Measurements from ENCODE around the gene KDM1A.

Gene KDM1A

DNA sequence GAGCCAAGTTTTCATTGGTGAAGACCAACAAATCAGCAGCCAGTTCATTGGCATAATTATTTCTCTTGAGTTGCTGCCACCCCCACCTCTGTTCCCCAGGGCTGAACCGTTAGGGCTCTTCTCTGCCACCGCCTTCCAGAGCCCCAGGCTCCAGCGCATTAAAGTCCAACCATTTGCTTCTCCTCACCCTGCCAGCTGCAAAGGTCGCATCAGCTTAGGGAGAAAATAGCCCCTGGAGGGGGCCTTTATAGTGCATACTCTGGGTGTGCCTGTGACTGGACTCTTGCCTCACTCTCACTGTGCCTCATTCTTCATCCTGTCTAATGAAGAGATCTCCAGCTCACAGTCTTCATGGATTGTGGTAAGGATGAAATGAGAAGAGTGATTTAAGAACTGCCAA lies 50.4 kb downstream of the KDM1A start:
- no peak for DNase-seq (ENCODE audit: low spot score)

- DNase-seq (ENCODE audit: low spot score): no peak
Observed at GRCh38 chr1:23074012-23074411, 54.7 kb downstream of the KDM1A start.

DNA sequence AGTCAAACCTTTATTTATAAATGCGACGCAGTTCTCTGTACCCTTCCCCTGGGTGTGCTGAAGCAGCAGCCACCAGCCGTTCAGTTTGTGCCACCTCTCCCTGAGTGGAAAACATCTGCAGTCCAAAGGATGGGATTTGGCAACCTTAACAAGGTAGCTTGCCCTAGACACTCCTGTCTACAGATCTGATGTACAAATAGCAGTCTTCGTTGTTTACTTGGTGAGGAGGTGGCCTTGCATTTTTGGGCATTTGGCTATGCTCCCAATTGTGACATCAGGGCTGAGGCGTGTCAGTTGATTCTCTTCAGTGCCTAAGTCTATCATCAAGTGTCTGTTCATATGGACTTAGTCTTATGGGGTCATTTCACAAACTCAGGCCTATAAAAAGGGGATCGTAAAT lies 59.8 kb downstream of the KDM1A start:
- DNase-seq (ENCODE audit: low spot score): no peak

DNA sequence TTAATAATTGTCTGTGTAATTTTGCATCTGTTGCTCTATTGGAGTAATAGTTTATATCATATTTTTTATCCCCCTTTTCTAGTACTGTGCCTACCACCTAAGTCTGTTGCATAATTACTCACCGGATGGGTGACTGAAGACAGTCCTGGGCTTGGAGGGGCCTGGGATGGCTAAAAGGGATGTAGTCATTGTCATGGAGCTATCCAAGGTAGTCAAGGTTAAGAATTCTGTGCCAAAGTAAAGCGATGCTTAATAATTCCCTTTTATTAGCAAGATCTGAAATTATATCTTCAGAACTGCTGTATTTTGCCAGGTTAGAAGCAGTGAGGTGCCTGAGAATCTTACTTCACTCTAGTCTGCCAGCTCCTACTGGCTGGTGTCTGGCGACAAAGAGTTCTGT lies 61.6 kb downstream of the KDM1A start:
- no peak for DNase-seq (ENCODE audit: low spot score)

- no peak for DNase-seq (ENCODE audit: low spot score)
Observed at GRCh38 chr1:23081376-23081775, 62.1 kb downstream of the KDM1A start.

DNA sequence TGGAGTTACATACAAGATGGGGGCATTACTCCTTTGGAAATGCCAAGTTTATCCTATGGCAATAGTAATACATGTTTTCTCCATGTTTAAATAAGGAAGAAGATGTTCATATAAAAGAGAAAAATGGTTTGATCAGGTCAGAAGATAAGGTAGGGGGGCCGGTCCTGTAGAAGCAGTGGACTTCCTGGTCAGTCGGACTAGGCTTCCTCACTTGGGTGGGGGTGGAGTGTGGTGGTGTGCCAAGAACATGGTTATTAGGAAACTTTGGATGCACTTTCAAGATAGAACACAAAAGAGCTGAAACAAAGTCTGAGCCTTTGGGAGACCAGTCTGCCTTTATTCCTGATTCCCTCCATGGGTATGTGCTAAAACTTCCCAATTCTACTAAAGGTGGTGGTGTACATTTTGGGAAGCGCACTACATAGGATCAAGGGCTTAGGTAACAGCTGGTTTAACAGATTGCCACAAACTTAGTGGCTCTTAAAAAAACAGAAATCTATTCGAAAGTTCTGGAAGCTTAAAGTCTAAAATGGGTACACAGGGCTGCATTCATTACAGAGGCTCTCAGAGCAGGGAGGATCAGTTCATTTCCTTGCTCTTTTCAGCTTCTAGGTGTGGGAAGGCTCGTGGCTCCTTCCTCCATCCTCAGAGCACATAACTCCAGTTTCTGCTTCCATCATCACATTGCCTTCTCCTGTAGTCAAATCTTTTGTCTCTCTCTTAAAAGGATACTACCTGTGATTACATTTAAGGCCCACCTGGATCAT lies 64.6 kb downstream of the KDM1A start:
- no peak for DNase-seq (ENCODE audit: low spot score)

DNA sequence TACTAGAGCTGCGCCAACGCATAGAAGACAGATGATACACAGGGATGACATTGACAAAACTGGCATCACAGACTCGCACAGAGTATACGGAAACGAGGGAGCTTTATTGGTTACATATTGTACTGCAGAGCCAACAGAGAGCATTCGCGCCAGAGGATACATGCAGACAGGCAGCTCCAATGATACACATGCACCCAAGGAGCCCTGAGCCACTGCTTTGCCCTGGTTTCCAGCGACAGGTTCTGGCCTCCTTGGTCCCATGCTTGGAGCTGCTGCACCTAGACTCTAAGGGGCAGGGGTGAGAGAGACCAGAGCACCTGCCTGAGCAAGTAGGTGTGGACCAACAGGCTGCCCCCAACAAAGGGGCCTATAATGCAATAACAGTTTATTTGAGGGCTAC lies 65.6 kb downstream of the KDM1A start:
- no peak for DNase-seq (ENCODE audit: low spot score)

- DNase-seq (ENCODE audit: low spot score): no peak
Observed at GRCh38 chr1:23085696-23086095, 66.4 kb downstream of the KDM1A start.

- DNase-seq (ENCODE audit: low spot score): no peak
Observed at GRCh38 chr1:23088027-23088426, 68.8 kb downstream of the KDM1A start.

- DNase-seq (ENCODE audit: low spot score): no peak
Observed at GRCh38 chr1:23090056-23090455, 70.8 kb downstream of the KDM1A start.

GRCh38 chr1:23091545-23091944 lies 72.3 kb downstream of the KDM1A start:
- DNase-seq (ENCODE audit: low spot score): no peak

DNA sequence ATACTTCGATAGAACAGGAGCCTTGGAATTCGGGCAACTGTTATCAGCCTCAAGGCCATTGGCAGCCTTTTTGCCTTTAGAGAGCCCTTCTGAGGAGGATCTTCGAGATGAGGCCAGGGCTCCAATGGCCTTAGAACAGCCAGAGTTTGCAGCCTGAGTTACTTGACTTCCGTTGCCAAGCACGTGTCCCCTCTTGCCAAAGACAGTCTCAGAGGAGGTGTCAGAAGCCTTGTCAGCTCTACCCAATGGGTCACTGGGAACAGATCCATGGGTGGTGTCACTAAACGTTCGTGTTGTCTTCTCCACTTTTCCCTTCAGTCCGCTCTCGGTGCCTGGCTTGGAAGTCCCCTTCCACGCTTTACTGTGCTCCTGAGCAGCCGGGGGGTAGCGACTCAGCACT lies 73.2 kb downstream of the KDM1A start:
- no peak for DNase-seq (ENCODE audit: low spot score)

GRCh38 chr1:23097316-23097715 lies 78.0 kb downstream of the KDM1A start:
- no peak for DNase-seq (ENCODE audit: low spot score)

DNA sequence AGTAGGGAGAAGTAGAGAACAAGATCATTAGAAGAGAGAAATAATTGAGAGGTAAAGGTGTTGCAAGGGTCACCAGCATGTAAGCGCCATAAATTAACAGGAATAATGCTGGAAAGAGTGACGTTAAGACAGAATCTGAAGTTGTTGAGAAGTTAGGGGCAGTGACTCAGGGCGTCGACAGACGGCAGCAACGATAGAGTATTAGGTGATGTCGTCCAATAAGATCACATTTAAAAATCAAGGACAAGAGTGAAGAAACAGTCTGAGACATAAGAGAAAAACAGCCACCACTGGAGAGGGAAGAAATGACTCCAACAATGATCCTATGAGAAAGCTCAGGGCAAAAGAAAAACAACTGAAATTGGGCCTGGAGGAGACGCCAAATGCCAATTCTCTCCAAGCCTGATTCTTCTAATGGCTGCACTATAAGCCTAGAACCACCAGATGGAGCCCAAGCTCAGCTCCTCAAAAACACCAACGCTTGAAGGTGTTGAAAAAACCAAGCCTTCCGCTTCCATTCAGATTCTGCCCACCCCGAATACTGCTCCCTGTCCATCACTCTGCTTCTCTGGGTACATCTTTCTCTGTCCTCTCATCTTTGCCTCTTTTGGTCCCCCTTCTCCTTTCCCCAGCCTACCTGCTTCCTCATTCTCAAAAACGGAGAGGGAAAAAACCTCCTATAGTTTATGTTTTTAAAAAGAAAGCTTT lies 79.3 kb downstream of the KDM1A start:
- peak; percentile 76 for DNase-seq (ENCODE audit: low spot score)

- no peak for DNase-seq (ENCODE audit: low spot score)
Observed at GRCh38 chr1:23099171-23099536, 79.9 kb downstream of the KDM1A start.

DNA sequence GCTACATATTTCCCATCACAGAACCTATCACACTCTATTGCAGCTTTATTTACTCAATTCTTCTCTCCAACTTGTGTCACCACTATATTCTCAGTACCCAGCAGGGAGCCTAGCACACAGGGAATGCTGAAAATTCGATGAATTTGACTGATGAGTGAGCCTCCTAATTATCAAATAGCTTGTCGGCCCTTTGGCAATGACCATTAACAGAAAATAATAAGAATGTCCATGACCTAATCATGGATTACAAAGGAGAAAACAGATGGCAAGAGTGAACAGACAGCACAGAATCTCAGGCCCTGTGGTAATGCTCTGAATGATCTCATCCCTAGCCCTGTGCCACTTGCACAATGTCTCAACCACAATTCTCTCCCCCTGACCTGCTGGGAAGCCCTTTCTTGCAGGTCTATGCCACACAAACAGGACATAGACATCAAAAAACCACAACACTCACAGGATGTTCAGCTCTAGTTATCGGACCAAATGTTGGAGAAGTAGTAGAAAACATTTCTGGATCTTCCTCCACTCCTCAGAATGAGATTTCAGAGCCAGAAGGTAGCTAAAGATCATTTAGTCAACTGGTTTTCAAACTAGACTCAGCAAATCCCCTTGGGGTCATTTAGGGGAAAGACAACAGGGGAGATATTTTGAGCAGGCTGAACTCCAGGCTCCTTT lies 80.9 kb downstream of the KDM1A start:
- DNase-seq (ENCODE audit: low spot score): peak; percentile 70

- DNase-seq (ENCODE audit: low spot score): no peak
Observed at GRCh38 chr1:23101101-23101827, 82.0 kb downstream of the KDM1A start.

DNA sequence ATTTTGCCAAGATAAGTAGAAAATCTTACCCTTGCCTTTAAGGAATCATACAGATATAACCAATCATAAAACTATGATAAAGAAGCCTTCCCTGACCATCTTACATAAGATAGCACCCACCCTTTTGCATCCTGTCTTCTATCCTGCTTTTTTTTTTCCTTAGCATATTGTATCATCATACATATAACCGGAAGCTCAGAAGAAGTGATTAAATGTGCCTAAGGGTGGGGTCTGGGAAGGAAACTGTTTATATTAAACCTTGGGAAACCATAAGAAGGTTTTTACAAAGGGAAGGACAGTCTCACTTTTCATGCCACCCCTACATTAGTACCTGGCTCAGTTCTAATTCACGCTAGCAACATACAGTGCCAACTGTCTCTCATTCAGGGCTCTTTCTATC lies 82.6 kb downstream of the KDM1A start:
- no peak for DNase-seq (ENCODE audit: low spot score)

DNA sequence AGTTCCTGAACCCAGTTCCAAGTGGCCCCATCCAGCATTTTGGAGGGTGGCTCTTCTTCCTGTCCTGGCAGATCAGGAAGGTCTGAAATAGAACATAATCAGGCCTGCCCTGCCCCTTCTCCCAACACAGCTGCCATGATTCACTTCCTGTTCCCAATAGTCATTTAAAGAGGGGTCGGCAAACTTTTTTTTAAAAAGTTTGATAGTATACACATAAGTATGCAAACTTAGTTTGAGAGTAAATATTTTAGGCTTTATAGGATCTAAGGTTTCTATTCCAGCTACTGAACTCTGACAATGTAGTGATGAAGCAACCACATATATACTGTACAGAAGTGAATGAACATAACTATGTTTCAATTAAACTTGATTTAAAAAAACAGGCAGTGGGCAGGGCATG lies 83.0 kb downstream of the KDM1A start:
- peak; percentile 82 for DNase-seq (ENCODE audit: low spot score)

DNA sequence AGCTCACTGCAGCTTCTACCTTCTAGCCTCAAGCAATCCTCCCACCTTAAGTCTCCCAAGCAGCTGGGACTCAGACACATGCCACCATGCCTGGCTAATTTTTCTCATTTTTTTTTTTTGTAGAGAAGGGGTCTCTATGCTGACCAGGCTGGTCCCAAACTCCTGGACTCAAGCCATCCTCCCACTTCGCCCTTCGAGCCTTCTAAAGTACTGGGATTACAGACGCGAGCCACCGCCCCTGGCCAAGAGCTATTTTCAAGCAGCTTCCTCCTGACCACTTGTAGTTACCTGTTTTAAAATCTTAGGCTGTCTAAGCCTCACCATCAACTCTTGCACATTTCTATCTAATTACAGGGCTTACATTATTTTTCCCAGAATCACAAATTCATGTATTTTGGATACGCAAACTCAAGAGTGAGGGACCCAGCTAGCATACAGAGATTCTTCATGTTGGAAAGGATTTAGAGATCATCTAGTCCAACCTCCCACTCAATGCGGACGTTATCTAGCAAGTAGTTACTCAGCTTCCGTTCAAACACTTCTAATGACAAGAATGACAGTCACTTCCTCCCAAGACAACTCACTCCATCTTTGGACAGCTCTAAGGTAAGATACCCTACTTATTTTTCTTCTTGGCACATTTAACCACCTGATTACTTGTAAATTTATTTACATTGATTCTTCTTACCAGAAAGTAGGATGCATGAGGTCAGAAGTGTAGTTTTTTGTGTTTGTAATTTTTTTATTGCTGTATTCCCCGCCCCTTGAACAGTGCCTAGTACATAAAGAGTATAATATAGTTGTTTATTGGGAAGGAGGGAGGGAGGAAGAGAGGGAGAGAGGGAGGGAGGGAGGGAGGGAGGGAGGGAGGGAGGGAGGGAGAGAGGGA lies 84.0 kb downstream of the KDM1A start:
- peak; percentile 87 for DNase-seq (ENCODE audit: low spot score)

DNA sequence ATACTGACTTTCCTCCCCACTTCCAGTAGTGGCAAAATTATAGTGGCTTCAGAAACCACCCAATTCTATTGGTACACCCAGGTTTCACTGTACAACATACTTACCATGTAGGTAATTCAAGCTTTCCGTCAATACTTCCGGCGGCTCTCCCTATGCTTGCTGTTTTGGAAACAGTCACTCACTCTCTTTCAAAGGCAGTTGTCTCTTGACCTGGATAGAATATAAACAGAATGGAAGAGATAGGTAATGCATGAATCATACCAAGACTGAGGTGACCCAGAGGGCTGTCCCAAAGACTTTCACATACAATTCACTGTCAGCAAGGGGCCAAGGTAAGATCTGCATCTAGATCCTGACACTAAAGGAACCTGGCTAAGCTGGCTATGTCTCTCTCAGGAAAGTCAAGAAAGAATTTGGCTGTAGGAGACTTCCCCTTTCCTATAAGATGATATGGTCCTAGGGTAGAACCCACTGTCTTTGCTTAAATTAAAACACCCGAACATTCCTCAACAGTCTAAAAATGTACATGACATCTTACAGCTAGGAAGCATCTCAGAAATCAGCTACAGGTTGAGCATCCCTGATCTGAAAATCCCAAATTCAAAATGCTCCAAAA lies 89.8 kb downstream of the KDM1A start:
- DNase-seq (ENCODE audit: low spot score): no peak

Measured in kidney capillary endothelial cell (primary cell).